GM21619 (cell line): ENCODE measurements around the gene HLA-C.
"Not testable (repeated sequence)": the region's sequence is repeated elsewhere in the genome, so short reads cannot be mapped to it uniquely, and the experiment has no call there.

Experiments
- ATAC-seq: cut with Tn5 transposase; IDR thresholded peaks from one replicate; pipeline ENCODE4 v1.9.1; 2021; ENCODE audit not compliant: unreplicated experiment

Gene HLA-C

DNA sequence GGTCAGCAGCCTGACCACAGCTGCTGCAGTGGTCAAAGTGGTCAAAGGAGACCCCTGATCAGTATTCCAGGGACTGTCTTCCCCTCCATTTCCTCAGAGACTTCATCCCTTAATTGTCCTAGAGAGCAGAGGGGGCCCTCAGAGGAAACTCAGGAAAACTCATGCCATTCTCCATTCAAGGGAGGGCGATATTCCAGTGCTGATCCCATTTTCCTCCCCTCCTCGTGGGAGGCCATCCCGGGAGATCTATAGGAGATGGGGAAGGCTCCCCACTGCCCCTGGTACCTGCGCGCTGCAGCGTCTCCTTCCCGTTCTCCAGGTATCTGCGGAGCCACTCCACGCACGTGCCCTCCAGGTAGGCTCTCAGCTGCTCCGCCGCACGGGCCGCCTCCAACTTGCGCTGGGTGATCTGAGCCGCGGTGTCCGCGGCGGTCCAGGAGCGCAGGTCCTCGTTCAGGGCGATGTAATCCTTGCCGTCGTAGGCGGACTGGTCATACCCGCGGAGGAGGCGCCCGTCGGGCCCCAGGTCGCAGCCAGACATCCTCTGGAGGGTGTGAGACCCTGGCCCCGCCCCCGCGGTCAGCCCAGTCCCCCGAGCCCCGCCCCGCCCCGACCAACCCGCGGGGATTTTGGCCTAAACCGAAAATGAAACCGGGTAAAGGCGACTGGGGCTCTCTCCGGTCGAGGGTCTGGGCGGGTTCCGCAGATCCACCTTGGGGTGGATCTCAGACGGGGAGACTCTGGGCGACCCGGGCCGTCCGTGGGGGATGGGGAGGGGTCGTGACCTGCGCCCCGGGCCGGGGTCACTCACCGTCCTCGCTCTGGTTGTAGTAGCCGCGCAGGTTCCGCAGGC is 878 bp downstream of the HLA-C start:
- peak; percentile 33 for ATAC-seq

- no peak for ATAC-seq
These were observed 3.1 kb downstream of the HLA-C start for GRCh38 chr6:31268836-31269235.

- ATAC-seq = no peak
These were observed 3.5 kb downstream of the HLA-C start for GRCh38 chr6:31268369-31268765.

DNA sequence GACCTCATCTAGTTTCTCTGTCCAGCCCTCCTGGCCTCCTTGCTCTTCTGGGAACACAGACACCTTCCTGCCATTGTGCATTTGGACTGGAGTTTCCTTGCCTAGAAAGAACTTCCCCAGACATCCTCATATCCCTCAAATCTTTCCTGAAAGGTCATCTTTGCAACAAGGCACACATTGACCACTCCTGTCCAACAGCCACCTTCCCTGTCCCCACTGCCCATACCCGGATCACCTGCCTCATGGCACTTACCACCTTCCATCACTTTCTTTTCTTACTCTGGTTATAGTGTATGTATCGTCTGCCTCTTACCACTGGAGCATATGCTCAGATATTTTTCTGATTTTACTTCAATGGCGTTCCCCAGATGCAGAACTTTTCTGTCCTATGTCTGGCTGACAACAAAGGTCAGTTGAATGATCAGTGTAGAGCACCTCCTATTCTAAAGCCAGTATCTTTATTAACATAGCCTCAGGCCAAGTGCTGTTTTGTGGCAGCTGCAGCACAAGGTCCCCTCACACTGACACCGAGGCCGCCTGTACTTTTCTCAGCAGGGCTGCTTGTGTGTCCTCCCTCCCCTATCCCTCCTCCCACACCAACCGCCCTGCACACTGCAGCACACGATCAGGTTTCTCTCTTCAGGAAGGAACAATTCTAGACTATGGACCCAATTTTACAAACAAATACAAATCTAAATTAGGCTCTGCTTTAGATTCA is 4.1 kb downstream of the HLA-C start:
- ATAC-seq = no peak

DNA sequence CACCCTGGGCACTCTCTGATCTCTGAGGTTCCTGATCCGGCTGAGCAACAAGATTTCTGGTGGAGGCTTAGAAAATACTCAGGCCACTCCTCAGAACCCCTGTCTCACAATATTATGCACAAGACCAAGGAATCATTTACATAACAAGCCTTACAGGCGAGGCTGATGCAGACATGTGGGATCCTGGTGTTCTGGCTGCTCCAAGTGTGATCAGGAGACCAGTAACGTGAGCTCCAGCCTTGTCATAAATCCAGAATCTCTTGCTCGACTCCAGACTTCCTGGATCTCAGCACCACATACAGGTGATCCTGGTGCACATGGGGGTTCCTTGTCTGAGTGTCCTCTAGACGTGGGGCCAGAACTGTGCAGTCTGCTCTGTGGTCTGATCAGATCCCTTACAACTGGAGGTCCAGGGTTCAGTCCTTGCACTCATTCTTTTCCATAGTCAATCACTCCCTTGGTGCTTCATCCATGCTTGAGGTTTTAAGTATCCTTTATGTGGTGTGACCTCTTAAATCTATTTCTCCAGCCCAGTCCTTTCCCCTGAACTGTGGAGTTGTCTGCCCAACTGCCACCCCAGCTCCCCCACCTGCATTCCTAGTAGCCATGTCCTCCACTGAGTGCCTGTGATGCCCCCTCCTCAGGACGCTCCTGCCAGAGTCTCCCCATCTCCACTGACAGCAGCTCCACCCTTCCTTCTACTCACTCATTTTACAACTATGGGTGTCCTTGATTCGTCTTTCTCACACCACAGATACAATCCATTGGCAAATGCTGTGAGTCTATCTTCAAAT is 5.1 kb downstream of the HLA-C start:
- ATAC-seq = no peak

DNA sequence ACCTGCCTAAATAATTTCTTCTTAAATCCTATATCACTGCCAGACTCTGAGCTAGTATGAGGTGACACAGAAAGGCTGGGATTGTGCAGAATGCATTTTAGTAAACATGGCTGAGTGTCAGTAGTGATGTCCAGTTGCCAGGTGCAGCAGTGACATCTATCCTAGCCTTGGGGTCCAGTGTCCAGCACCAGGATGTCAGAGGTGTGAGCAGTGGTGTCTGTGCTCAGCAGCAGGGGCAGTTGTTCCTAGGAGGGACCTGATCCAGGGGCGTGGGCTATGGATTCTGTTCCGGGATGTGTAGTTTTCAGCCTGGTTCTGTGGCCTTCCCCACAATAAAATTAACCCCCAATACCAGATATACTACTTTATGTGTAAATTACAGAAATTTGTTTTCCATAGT is 6.0 kb downstream of the HLA-C start:
- ATAC-seq = no peak

DNA sequence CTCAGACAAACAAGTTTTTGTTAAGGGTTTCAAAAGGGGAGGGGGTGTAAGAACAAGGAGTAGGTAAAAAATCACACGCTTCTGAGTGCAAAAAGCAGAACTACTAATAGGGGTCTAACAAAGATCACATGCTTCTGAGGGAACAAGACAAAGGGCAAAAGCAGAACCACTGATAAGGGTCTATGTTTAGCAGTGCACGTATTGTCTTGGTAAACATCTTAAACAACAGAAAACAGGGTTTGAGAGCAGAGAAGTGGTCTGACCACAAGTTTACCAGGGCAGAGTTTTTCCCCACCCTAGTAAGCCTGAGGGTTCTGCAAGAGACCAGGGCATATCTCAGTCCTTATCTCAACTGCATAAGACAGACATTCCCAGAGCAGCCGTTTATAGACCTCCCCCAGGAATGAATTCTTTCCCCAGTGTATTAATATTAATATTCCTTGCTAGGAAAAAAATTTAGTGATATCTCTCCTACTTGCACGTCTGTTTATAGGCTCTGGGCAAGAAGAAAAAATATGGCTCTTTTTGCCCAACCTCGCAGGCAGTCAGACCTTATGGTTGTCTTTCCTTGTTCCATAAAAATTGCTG is 8.5 kb downstream of the HLA-C start:
- ATAC-seq = not testable (repeated sequence)

GRCh38 chr6:31259995-31260394 is 11.9 kb downstream of the HLA-C start:
- not testable (repeated sequence) for ATAC-seq

- no peak for ATAC-seq
These were observed 19.3 kb downstream of the HLA-C start for GRCh38 chr6:31252625-31253024.

- no peak for ATAC-seq
These were observed 20.6 kb downstream of the HLA-C start for GRCh38 chr6:31251261-31251660.

GRCh38 chr6:31249184-31249583 is 22.7 kb downstream of the HLA-C start:
- ATAC-seq = no peak

- no peak for ATAC-seq
These were observed 24.1 kb downstream of the HLA-C start for GRCh38 chr6:31247813-31248212.

DNA sequence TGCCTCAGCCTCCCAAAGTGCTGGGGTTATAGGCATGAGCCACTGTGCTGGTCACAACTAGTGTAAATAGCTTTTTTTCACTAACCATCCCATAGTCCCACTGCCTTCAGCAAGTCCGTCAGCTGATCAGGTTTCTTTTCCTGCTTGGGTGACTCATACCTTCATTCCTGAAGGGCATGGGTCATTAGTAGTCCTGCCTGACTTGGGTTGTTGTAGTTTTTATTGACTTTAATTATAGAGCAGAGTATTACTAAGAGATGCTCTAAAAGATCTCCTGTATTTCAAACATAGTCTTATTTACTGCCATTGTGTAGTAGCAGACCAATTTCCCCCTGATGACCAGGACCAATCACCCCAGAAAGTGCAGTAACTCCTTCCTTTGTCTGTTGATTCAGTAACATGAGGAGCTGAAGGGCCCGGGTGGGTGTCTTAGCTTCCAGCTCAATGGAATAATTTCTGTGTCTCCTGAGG is 25.8 kb downstream of the HLA-C start:
- no peak for ATAC-seq

DNA sequence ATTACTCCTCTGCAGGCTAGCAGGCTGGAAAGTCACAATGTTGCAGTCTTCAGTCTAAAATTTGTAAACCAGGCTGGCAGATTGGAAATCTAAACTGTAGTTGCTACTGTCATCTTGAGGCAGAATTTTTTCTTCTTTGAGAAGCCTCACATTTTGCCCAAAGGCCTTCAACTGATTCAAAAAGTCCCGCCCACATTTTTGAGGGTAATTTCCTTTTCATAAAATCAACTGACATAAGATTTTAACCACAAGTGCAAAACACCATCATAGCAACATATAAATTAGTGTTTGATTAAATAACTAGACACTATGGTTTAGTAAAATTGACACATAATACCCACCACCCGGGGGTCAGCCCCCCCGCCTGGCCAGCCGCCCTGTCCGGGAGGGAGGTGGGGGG is 28.4 kb downstream of the HLA-C start:
- ATAC-seq = no peak

GRCh38 chr6:31239854-31240253 is 32.0 kb downstream of the HLA-C start:
- ATAC-seq = no peak

DNA sequence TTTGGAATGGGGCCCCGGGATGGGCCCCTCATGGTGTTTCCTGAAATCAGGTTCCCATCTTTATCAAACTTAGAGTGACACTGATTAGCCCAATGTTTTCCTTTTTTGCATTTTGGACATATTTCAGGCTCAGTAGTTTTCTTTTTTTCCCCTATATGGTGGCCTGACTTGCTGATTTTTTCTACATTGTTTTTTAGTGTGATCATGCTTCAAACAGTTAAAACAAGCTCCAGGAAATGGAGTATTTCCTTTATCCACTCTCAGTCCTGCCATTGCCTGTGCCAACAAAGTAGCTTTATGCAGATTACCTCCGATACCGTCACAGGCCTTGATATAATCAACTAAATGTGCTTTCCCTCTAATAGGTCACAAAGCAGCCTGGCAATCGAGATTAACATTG is 37.8 kb downstream of the HLA-C start:
- not testable (repeated sequence) for ATAC-seq

DNA sequence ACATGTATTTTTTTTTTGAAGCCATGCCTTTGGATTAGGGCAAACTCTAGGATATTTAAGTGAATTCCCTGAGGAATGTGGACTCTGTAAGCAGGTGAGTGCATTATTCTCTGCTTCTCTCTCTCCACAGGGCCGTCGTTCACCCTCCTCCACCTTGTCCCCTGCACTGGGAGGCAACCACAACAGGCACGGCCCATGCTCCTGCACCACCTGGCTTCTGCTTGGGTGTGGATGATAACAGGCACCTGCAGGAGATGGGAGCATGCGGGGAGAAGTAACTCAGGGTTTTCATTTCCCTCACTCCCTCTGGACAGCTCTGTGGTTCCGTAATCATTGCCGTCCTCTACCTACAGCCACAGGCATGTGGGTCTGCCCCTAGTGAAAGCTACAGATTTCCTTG is 43.4 kb downstream of the HLA-C start:
- no peak for ATAC-seq

- no peak for ATAC-seq
These were observed 44.7 kb downstream of the HLA-C start for GRCh38 chr6:31227143-31227542.

- ATAC-seq = no peak
These were observed 46.2 kb downstream of the HLA-C start for GRCh38 chr6:31225735-31226134.

GRCh38 chr6:31222496-31222895 is 49.4 kb downstream of the HLA-C start:
- ATAC-seq = no peak
